HG02973 (cell line): ENCODE data around the gene OCSTAMP.

Source experiments
- ATAC-seq: cut with Tn5 transposase; IDR thresholded peaks from one replicate; pipeline ENCODE4 v1.9.1; 2021; ENCODE audit warnings: moderate library complexity; ENCODE audit not compliant: unreplicated experiment

The OCSTAMP gene

GRCh38 chr20:46573788-46574584, 23.5 kb upstream of the OCSTAMP start:
- ATAC-seq: no peak

GRCh38 chr20:46573234-46573633, 22.8 kb upstream of the OCSTAMP start:
- ATAC-seq: no peak

GRCh38 chr20:46572790-46573189, 22.3 kb upstream of the OCSTAMP start:
- no peak for ATAC-seq

GRCh38 chr20:46572153-46572552, 21.7 kb upstream of the OCSTAMP start:
- ATAC-seq: no peak

- no peak for ATAC-seq
These were observed 21.0 kb upstream of the OCSTAMP start for GRCh38 chr20:46571418-46571817.

- no peak for ATAC-seq
These were observed 20.5 kb upstream of the OCSTAMP start for GRCh38 chr20:46570956-46571355.

- ATAC-seq: no peak
These were observed 19.5 kb upstream of the OCSTAMP start for GRCh38 chr20:46569961-46570360.

- no peak for ATAC-seq
These were observed 18.2 kb upstream of the OCSTAMP start for GRCh38 chr20:46568570-46569129.

GRCh38 chr20:46566125-46566524, 15.7 kb upstream of the OCSTAMP start:
- no peak for ATAC-seq

GRCh38 chr20:46564241-46564957, 13.9 kb upstream of the OCSTAMP start:
- ATAC-seq: no peak

- no peak for ATAC-seq
These were observed 13.4 kb upstream of the OCSTAMP start for GRCh38 chr20:46563860-46564221.

- ATAC-seq: no peak
These were observed 12.9 kb upstream of the OCSTAMP start for GRCh38 chr20:46563170-46563859.

- no peak for ATAC-seq
These were observed 12.1 kb upstream of the OCSTAMP start for GRCh38 chr20:46562373-46563169.

- ATAC-seq: no peak
These were observed 11.5 kb upstream of the OCSTAMP start for GRCh38 chr20:46562009-46562372.

- no peak for ATAC-seq
These were observed 9.4 kb upstream of the OCSTAMP start for GRCh38 chr20:46559685-46560440.

GRCh38 chr20:46559001-46559400, 8.5 kb upstream of the OCSTAMP start:
- ATAC-seq: no peak

- ATAC-seq: no peak
These were observed 8.1 kb upstream of the OCSTAMP start for GRCh38 chr20:46558511-46558959.

- no peak for ATAC-seq
These were observed 6.9 kb upstream of the OCSTAMP start for GRCh38 chr20:46557231-46557956.

- no peak for ATAC-seq
These were observed 5.0 kb upstream of the OCSTAMP start for GRCh38 chr20:46555370-46555956.
